GM21360 (cell line): Measurements from ENCODE around the gene GRK4.
"Not testable (repeated sequence)": the region's sequence is repeated elsewhere in the genome, so short reads cannot be mapped to it uniquely, and the experiment has no call there.

Experiments
- ATAC-seq: cut with Tn5 transposase; IDR thresholded peaks from one replicate; pipeline ENCODE4 v1.9.1; 2021; ENCODE audit warnings: mild to moderate bottlenecking, moderate library complexity; ENCODE audit not compliant: unreplicated experiment

The GRK4 gene

DNA sequence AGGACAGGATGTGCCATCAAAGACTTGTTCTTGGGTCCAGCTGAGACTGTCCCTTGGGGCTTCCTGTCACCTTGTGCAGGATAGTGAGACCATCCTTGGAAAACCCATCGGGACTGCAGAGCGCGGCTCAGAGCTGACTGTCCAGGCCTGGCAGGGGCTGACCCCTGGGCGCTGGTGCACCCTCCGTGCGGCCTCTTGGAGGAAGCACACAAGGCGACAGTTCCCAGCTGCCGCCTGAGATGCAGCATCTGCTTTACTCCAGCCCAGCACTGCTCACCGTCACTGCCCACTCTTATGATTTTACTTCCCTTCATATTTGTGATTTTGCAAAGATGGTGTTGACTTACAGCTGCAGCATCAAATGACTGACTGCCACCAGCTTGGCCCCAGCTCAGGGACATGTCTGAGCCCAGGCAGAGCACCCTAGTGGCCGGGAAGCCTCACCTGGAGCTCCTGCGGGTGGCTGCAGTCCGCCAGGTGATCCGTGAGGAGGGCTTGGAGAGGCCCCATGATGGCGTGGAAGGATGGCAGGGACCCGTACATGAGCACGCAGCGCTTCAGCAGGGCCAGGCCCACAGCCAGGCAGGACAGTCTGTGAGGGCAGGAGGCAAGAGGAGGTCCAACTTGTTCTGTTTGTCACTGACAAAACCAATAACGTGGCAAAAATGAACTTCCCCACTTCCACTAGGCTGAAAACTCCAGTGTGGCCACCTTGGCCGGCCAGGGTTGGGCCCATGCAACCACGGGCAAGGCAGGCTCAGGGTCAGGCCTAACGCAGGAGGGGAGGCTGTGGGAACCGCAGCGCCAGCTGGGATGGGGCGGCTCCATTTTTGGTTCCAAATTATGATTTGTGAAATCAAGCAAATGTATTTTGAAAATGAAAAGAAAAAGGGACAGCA is 22.0 kb upstream of the GRK4 start:
- ATAC-seq = no peak

DNA sequence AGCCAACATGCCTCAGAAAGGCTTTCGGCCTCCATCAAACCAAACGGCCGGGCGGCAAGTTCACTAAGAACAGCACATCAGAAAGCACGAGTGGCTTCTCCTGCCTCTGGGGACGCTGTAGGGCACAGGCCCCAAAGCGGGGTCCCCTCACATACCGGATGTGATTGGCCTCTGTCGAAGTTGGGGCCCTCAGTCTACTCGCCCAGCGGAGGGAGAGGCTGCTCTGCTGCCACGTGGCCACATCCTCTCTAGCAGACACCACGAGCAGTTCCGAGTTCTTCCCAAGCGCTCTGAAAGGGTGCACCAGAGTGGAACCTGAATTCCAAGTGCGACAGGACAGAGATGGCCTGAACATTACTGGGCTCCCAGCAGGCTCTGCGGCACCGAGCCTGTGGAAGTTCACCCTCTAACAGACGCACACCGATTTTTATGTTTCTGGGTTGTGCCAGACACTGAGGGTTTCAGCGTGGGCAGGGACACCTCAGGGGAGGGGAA is 21.3 kb upstream of the GRK4 start:
- no peak for ATAC-seq

DNA sequence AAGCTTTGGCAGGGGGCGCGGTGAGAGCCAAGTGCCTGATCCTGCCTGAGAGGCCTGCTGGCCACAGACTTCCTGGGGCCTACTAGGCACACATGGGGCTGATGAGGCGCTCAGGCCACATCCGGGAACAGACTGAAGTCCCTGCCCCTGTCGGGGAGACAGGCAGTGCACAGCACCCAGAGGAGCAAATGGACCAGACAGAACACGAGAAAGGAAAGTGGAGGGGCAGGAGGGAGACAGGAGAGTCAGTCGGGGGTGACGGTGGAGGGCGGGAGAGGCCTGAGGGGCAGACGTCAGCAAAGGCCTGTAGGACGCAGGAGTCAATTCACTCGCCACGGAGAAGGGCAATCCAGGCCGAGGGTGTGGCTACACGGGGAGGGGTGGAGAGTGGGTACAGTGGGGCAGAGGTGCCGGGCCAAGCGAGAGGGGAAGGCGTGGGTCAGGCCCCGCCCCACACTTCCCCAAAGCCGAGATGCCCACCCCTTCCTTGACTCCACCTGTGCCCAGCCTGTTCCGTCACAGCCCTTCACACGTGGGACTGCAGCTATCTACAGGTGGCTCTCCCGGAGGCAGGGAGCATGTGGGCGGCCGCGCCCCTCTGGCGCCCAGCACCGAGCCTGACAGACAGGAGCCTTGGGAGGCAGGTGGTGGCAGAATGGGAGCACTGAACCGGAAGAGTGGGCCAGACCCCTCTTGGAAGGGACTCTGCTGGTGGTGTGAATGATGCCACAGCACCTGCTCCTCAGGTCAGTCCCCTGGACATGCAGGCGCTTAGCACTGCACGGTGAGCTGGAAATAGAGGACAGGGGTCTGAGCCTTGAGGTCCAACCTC is 20.6 kb upstream of the GRK4 start:
- no peak for ATAC-seq

DNA sequence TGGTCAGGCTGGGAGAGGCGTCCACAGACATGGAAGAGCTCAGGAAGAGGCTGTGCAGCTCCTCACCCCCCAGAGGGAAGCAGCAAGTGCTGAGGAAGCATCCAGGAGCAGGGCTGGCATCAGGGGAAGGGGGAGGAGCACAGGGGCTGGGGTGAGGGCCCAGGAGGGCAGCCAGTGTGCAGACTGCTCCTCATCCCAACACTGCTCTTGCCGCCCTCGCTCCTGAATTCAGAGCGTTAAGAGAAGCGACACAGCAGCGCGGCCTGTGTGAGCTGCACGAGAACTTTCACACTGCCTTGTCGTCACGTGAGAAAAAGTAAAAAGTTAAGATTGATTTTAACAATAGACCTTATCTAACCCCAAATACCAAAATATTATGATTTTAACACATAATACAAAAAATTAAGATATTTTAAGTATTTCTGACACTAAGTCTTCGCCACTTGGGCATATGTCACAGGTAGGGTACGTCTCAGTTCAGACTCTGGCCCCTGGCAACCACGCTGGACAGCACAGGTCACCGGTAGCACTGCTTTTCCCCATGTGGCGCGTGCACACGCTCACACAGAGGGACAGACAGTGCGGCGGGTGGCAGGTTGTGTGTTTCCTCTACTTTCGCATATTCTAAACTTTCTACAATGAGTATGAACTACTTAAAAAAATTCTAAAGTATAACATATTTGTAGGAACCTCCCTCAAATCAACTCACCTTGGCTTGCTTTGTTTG is 19.8 kb upstream of the GRK4 start:
- no peak for ATAC-seq

DNA sequence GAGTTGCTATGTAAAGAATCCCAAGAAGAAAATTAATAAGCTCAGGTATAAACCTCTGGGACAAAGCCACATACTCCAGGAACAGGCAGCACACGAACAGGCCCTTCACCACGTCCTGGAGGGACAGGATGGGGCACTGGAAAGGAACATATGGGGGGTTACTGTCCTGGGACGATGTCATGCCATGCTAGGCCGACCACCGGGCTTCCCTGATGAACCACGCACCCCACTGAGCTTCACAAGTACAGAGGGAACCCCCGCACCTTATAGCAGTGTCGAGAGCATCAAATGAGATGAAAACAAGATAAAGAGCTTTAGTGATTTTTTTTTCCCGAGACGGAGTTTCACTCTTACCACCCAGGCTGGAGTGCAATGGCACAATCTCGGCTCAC is 19.3 kb upstream of the GRK4 start:
- ATAC-seq = no peak

DNA sequence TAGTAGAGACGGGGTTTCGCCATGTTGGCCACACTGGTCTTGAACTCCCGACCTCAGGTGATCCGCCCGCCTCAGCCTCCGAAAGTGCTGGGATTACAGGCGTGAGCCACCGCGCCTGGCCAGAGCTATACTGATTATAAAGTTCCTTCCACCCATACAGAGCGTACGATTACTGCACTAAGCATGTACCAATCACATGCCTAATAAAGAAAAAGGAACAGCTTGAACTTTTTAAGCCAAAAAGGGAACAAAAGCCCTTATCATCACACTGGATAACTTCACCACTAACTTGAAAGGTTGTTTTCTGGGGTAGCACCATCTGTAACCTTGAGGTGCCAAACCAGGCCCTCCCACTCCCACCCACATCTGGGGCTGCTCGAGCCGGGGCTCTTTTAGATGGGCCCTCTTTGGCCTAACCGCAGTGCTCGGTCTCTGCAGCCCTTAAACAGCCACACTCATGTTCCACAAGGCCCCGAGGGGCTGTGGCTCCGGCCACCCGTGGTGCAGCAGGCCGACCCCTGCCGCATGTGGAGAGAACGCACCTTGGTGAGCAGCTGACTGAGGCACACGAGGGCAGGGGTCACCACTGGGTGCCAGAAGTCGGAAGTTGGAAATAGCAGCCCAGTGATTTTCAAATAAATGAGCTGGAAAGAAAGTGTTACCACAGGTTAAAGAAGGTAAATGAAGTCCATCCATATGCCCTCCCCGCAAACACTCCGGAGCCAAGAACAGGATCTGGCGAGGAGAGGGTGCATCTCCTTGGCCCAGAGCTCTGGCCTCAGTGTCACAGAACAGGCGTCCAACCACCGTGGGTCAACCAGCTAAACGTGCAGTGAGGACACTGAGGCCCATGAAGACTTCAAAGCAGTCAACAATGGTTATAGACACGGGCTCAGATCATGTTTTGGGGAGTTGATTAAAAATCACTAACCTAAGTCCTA is 18.5 kb upstream of the GRK4 start:
- no peak for ATAC-seq

DNA sequence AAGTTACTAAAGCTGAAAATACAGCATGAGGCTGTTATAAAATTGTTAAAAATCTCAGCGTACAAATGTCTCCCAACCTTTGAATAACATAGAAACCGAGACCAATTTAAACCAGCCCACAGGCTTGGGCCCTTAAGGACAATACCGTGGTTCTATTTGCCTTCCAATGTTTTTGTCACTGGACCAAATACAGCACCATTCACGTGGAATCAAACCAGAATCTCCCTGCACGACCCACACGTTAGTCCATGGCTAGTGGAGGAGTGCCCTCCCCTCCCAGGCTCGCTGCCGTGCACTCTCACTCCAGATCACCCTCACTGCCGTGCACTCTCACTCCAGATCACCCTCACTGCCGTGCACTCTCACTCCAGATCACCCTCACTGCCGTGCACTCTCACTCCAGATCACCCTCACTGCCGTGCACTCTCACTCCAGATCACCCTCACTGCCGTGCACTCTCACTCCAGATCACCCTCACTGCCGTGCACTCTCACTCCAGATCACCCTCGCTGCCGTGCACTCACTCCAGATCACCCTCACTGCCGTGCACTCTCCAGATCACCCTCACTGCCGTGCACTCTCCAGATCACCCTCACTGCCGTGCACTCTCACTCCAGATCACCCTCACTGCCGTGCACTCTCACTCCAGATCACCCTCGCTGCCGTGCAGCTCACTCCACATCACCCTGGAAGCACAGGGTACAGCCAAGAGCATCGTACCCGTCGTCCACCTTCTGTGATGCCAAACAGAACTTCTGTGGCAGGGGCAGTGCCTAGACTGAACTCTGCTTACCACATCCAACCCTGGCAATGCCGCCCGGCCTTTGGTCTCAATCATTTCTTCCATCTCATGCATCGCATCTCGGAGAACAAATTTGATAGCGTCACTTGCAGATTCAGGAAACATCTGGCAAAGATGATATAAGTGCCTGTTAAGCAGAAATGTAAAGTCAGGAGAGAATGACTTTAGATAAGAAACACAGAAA is 17.5 kb upstream of the GRK4 start:
- ATAC-seq = not testable (repeated sequence)

DNA sequence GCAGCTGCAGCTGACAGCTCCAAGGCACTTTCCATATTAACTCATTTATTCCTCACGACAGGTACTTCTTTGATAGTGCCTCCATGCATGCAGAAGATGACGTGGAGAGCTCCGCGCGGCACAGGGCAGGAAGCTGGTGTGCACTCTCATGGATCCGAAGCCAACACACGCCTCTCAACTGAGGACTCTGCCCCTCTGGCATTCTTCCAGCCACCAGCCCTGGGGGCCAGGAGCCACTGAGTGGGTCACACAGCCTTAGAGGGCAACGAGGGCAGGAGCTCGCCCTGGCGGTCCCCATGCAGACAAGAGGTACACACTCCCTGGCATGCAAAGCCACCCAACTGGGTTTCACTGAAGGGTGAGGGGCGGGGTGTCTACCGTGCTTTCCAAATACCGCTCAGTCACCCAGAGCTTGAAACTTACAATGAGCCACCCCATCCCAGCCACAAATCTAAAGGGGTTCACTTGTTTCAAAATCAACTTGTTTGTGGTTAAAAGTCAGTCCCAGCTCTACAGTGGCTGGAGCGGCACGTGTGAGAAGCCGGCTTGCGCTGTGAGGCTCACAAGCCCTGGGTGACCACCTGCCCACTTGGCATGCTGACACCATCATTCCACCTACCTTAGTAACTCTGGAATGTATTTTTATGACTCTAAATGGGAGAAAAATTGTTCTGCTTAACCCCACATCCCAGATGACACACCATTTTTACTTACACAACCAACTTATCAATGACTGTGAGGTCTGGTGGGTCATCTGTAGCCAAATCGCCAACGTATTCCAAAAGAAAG is 16.4 kb upstream of the GRK4 start:
- ATAC-seq = no peak

DNA sequence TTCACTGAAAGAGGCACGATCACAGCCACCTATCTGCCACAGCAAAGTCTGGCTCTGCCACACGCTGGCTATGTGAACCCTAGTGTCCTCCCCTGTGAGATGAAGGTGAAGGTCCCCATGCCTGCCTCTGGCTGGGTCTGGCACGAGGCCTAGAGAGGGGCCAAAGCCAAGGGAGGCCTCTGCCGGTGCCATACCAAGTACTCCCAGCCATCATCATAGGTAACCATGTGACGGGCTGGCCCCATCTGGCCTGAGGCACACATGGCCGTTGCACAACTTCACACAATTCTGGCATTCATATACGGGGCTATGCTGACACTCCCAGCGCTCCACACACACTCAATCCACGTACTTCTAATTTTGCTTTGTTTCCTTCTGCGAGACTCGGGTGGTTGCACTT is 15.4 kb upstream of the GRK4 start:
- no peak for ATAC-seq

DNA sequence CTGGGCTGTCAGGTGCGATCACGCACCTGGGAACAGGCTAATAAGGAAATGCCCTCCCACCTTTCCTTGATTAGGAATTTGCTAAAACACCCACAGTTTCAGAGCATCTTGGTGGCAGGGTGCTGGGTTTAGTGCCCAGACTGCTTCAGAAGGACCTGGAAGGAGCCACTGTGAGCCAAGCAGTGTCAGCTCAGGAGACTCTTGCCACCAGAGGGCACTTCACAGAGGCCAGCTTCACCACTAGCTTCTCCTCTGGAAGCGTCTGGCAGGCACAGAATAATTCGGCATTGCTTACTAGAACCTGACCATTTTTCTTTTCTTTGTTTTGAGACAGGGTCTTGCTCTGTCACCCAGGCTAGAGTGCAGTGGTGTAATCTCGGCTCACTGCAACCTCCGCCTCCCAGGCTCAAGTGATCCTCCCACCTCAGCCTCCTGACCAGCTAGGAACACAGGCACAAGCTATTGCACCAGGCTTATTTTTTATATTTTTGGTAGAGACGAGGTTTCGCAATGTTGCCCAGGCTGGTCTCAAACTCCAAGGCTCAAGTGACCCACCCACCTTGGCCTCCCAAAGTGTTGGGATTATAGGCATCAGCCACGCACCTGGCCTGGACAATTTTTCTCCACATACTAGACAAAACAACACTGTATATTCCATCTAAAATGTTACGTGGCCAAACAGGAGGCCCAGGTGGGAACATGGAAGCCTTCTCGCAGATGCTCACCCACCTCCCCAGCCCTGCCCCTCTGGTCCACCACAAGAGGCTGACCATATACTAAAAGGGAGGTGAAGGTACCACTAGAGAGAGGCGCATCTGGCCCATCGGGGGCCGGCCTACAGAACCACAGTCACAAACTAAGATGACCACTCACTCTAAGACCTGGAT is 14.2 kb upstream of the GRK4 start:
- ATAC-seq = no peak

DNA sequence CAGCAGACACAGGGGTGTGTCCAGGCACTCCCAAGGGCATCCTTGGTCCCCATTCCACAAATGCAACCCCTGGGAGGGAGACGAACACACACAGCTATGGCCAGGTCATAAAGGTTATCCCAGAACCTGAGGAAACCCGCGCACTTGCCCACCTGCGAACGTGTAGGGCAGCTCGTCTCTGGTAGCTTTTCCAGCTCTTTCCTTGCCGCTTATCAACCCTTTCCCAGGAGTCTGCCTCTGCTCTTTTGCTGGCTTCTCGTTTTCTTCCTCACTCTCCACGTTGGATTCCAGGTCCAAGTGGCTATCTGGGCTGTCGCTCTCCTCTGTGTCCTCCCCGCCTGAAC is 13.6 kb upstream of the GRK4 start:
- no peak for ATAC-seq

DNA sequence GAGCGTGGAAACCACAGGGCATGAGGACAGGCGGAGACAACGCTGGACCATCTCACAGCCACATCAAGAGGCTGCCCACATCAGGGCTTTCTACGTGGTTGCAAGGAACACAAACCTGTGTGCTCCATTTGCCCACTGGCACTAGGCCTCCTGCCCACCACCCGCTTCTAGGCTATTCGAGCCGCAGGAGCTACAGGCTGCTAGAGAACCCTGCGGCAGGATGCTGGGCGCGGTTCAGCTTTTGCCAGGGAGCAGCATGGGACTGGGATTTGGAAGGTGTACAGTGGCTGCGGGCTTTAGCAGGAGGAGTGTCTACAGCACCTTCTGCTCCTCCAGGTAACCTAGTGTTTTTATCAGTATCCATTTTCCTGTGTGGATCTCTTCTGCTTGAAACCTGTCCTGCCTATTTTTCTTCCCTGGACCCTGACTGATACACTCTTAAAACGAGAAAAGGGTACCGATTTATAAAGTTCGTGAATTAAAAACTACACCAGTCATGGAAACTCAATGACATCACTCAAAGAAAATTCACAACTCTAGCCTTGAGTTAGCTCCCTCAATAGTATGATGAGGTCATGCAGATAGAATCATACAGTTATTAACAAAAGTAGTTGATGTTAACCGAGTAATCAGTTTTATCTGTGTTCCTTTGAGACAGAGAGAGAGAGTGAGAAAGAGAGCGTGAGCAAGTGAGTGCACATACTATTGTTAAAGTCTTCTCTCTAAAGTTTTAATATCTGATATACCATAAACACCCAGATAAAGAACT is 13.0 kb upstream of the GRK4 start:
- ATAC-seq = no peak

DNA sequence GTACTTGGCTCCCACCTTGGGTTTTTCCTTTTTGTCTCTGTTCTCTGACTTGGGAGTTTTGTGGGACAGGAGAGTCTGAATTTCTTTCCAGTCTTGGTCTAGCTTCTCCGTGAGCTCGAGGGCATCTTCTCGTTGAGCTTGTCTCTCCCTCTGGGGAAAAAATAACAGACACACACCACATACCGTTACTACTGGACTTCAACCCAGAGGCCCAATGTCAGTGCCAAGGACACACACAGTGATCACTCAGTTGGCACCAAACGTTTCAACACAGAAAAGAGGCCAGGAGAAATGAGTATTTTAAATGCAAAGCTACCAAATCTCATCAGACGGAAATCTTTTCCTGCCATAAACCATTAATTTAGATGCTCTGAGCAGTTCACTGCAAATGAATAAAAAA is 9.9 kb upstream of the GRK4 start:
- no peak for ATAC-seq

DNA sequence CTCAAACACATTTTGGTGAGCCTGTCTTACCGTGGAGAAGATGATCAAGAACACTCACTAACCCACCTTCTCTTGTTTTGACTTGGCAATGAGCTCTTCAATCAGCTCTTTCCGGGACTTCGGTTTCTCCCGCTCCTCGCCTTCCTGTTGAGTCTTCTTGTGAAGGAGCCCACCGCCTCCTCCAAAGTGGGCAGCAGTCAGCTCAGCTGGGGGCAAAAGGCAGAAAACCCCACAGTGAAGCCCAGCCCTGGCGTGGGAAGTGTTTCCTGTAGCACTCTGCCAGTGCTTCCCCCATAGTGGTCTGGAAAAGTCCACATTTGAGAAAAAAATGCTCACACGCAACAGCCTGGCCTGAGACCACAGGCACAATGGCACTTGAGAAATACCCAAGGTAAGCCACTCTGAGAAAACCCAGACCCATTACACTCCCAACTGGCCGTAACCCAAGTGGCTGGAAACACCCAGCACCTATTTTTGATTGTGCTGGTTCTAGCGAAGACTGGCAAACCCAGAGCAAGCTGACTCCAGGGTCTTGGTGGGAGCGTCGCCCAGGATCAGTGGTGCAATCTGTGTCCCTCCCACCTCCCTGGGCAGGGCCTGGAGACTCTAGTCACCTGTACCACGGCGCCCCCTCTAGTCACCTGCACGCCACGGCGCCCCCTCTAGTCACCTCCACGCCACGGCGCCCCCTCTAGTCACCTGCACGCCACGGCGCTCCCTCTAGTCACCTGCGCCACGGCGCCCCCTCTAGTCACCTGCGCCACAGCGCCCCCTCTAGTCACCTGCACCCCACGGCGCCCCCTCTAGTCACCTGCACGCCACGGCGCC is 8.8 kb upstream of the GRK4 start:
- peak; percentile 59 for ATAC-seq

DNA sequence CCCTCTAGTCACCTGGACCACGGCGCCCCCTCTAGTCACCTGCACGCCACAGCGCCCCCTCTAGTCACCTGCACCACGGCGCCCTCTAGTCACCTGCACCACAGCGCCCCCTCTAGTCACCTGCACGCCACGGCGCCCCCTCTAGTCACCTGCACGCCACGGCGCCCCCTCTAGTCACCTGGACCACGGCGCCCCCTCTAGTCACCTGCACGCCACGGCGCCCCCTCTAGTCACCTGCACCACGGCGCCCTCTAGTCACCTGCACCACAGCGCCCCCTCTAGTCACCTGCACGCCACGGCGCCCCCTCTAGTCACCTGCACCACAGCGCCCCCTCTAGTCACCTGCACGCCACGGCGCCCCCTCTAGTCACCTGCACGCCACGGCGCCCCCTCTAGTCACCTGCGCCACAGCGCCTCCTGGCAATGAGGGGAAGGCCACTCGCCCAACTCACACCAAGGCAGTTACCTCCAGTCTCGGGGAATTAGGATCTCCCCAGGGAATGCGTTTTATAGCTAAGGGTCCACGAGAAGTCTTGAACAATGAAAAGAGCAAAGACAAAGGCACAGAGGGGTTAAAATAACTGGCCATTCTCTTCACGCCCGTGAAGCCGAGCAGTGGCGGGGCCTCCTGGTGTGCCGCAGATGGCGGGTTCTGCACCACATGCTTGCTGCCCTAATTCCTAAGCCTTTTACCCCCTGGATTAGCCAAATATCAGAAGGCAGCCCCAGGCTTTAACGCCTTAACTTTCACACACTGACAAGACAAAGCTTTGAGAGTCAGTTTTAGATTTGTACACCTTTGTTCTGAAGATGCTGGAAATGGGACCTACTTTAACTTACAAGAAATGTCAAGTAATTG is 8.0 kb upstream of the GRK4 start:
- ATAC-seq = not testable (repeated sequence)
